GM12873 (cell line): Measurements from ENCODE around the gene MLNR.

Source experiments
- TF ChIP-seq, protein P1 (sequence below): IDR thresholded peaks from 2 replicates; pipeline ENCODE4 v1.5.1; 2012; ENCODE audit warnings: low read depth, mild to moderate bottlenecking, moderate library complexity, low read length, control low read depth; ENCODE audit not compliant: insufficient read depth; ENCODE audit errors: missing control alignments

Gene MLNR

DNA sequence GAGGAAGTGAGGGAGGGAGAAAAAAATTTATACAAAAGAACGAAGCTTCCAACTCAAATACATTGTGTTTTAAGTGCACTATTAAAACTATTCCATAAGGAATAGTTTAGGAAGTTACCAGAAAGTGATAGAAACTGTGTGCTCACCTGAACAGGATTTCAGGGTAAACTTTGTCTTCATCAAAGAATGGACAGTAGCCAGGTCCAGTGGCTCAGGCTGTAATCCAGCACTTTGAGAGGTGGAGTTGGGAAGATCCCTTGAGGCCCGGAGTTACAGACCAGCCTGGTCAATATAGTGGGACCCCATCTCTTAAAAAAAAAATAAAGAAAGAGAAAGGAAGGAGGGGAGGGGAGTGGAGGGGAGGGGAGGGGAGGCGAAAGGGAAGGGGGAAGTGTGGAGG is 14.6 kb downstream of the MLNR start:
- TF ChIP-seq, protein P1, sequence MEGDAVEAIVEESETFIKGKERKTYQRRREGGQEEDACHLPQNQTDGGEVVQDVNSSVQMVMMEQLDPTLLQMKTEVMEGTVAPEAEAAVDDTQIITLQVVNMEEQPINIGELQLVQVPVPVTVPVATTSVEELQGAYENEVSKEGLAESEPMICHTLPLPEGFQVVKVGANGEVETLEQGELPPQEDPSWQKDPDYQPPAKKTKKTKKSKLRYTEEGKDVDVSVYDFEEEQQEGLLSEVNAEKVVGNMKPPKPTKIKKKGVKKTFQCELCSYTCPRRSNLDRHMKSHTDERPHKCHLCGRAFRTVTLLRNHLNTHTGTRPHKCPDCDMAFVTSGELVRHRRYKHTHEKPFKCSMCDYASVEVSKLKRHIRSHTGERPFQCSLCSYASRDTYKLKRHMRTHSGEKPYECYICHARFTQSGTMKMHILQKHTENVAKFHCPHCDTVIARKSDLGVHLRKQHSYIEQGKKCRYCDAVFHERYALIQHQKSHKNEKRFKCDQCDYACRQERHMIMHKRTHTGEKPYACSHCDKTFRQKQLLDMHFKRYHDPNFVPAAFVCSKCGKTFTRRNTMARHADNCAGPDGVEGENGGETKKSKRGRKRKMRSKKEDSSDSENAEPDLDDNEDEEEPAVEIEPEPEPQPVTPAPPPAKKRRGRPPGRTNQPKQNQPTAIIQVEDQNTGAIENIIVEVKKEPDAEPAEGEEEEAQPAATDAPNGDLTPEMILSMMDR: no peak

DNA sequence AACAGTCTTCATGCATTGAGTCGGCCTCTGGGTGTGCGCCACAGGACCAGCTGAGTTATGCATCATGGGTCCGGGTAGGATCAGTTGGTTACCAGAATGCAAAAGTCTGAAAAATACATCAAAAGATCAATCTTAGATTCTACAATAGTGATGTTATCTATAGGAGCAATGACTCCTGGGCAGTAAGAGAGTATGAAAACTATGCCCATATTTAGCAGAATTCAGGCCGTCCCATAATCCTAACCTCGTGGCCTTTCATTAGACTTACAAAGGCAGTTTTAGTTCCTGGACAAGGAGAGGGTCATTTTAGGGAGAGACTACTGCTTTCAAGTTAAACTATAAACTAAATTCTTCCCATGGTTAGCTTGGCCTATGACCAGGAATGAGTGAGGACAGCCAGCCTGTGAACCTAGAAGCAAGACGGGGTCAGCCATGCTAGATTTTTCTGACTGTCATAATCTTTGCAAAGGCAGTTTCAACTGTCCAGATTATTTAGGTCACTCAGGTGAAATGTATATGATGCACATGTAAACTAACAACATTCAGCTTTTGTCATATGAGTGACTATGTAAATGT is 15.8 kb downstream of the MLNR start:
- TF ChIP-seq, protein P1: no peak

DNA sequence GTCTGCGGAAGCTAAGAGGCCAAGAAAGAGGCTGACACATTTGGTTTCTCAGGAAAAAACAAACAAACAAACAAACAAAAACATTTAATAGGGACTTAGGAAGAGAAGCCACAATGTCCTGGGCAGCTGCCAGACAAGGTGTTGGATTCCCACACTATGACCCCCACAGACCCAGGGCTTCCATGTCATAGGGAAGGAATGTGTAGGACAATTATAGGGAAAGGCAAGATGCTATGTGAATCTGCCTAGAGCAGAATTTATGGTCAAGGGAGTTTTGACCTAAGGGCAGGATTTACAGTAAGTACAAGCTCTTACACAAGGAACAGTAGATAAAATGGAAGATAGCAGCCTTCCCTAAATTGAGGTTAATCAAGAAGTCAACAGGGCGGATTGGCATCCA is 18.5 kb downstream of the MLNR start:
- TF ChIP-seq, protein P1: no peak

DNA sequence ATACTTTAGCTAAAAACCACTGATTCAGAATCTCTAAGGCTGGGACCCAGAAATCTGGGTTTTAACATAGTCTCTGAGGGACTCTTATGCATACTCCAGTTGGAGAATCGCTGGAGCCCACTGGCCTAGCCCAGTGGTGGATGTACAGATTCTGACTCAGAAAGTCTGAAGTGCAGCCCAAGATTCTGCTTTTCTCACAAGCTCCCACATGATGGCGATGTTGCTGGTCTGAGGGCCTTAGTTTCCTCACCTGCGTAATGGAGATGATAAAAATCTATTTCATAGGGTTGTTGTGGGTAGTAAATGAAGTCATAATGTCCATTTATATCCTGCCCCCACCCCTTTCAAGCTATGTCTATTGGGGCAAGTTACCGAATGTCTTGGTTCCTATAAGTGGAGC is 19.9 kb downstream of the MLNR start:
- TF ChIP-seq, protein P1: peak; percentile 68

DNA sequence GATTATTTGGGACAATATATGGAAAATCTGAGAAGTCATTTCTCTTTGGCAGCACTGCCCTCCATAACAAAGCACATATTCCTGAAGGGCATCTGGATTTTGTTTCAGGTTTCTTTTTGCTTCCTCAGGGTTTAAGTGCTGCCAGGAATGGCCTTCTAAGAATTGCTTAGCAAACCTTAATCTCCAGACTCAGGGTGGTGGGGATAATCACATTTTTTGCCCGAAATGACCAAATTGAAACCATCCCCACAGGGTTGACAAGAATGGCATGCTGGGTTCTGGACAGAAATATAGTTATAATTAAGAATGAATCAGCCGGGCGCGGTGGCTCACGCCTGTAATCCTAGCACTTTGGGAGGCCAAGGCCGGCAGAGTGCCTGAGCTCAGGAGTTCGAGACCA is 21.2 kb downstream of the MLNR start:
- TF ChIP-seq, protein P1: no peak

DNA sequence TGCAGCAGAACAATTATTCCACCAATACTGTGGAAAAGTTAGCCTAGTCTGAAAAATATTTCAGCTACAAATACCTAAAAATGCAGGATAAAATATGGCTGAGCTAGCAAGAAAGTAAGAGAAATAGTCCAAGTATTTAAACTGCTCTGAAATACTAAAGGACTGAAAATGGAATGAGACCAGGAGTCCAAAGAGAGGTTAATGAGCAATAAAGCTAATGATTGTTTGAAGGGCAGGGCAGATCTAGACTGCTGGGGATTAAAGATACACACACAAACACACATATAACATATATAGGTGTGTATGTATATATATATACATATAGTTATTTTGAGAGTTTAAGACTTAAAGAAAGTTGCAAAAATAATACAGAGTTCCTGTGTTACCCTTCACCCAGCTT is 25.0 kb downstream of the MLNR start:
- TF ChIP-seq, protein P1: no peak

DNA sequence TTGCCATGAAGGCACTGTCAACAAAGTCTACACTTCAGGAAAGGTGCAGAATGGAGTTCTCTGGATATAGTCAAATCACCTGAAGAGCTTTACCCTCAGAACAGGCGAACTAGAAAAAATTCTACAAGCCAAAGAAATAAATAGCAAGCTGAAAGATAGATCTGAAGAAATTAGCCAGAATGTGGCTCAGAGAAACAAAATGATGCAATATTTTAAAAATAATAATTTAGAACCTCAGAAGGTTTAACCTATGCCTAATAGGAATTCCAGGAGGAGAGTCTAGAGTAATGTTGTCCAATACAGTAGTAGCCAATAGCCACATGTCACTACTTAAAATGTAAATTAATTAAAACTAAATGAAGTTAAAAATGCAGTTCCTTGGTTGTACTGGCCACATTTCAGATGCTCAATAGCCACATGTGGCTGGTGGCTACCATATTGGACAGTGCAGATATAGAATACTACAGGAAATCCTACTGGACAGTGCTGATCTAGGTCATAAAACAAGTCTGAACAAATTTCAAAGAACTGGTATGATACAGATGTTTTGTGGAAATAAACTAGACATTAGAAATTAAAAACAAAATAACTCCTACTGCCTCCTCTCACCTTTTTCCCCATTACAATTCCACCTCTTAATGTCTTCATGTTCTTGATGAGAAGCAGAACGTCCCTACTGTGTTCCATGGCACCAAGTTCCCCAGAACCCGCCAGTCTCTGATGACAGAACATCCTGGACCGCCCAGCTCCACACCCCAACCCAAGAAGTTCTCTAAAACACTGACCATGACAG is 26.9 kb downstream of the MLNR start:
- TF ChIP-seq, protein P1: no peak
